PC-3 (cell line): ENCODE data around the gene ZFP14. TPM values are rescaled to one million over a fixed set of nuclear protein-coding genes. Genes with fewer than 3 reads are reported as not detected.

Experiments used
- ATAC-seq: fragments of 200-7000 bp; cut with Tn5 transposase; 2 replicates; pipeline ENCODE4 v1.9.1; 2020; ENCODE audit warnings: mild to moderate bottlenecking, moderate library complexity
- BruUV-seq: library from RNA; stranded (reverse); fragments of 400-500 nt; replicated peaks from 2 replicates; lab custom pipeline; 2021; lab: Mats Ljungman, UMichigan
- CTCF ChIA-PET: fragments of 300-600 bp; sonication (Branson Sonifier 250); formaldehyde crosslinking; loops from one replicate; lab custom pipeline; 2022; ENCODE audit warnings: antibody characterized with exemption; lab: Charles Lee
- POLR2A ChIA-PET: fragments of 300-600 bp; sonication (Branson Sonifier 250); formaldehyde crosslinking; loops from one replicate; lab custom pipeline; 2022; ENCODE audit warnings: antibody characterized with exemption; ENCODE audit not compliant: unreplicated experiment; lab: Charles Lee
- DNase-seq: peaks from one replicate; pipeline ENCODE4 v3.0.0-alpha.2; 2015
- H2AFZ ChIP-seq: fragments of 300-600 bp; sonication (generic); 2 replicates; pipeline ENCODE4 v1.6.0; 2016; ENCODE audit warnings: antibody characterized with exemption, low read length
- H3F3A ChIP-seq: fragments of 300-600 bp; sonication (generic); one replicate; pipeline ENCODE4 v1.6.0; 2017; ENCODE audit warnings: antibody characterized with exemption, low read length, control low read depth, mild to moderate bottlenecking; ENCODE audit not compliant: unreplicated experiment
- H3K27ac ChIP-seq: fragments of 300-600 bp; sonication (generic); 2 replicates; pipeline ENCODE4 v1.5.1; 2016; ENCODE audit warnings: mild to moderate bottlenecking, low read length
- H3K27me3 ChIP-seq: fragments of 300-600 bp; sonication (generic); 2 replicates; pipeline ENCODE4 v1.6.1; 2016; ENCODE audit warnings: low read length, mixed read lengths
- H3K36me3 ChIP-seq: fragments of 300-600 bp; sonication (generic); 2 replicates; pipeline ENCODE4 v1.6.1; 2016; ENCODE audit warnings: low read depth, mixed run types, low read length, mixed read lengths
- H3K4me1 ChIP-seq: fragments of 300-600 bp; sonication (generic); 2 replicates; pipeline ENCODE4 v1.5.1; 2016; ENCODE audit warnings: low read length; ENCODE audit not compliant: insufficient read depth
- H3K4me2 ChIP-seq: fragments of 300-600 bp; sonication (generic); 2 replicates; pipeline ENCODE4 v1.6.0; 2016; ENCODE audit warnings: low read length
- H3K4me3 ChIP-seq: fragments of 300-600 bp; sonication (generic); 2 replicates; pipeline ENCODE4 v1.5.1; 2016; ENCODE audit warnings: mild to moderate bottlenecking, low read length, mixed read lengths
- H3K79me2 ChIP-seq: fragments of 300-600 bp; sonication (generic); 2 replicates; pipeline ENCODE4 v1.6.1; 2017; ENCODE audit warnings: low read length, mixed read lengths
- H3K9ac ChIP-seq: fragments of 300-600 bp; sonication (generic); 2 replicates; pipeline ENCODE4 v1.6.0; 2016; ENCODE audit warnings: mild to moderate bottlenecking, low read length
- H3K9me2 ChIP-seq: fragments of 300-600 bp; sonication (generic); replicated peaks from 2 replicates; pipeline ENCODE4 v1.6.1; 2016; ENCODE audit warnings: mixed run types, low read length, mixed read lengths
- H3K9me3 ChIP-seq: fragments of 300-600 bp; sonication (generic); 2 replicates; pipeline ENCODE4 v1.6.1; 2016; ENCODE audit warnings: low read length, mixed read lengths
- H4K20me1 ChIP-seq: fragments of 300-600 bp; sonication (generic); 2 replicates; pipeline ENCODE4 v1.6.1; 2016; ENCODE audit warnings: low read length, mixed read lengths
- EZH2 ChIP-seq: fragments of 300-600 bp; sonication (generic); IDR thresholded peaks from one replicate; pipeline ENCODE4 v1.6.1; 2017; ENCODE audit warnings: antibody characterized with exemption, mild to moderate bottlenecking, low read length; ENCODE audit not compliant: unreplicated experiment
- EZH2phosphoT487 ChIP-seq: fragments of 300-600 bp; sonication (generic); IDR thresholded peaks from 2 replicates; pipeline ENCODE4 v1.6.1; 2018; ENCODE audit warnings: mild to moderate bottlenecking, antibody characterized with exemption, low read length, borderline replicate concordance
- intact Hi-C: fragments of 100-400 bp; cut with micrococcal nuclease; formaldehyde crosslinking; loops from 2 replicates; pipeline ENCODE4 v1.9.0; 2023
- total RNA-seq: library from RNA; depleted of rRNA; stranded (reverse); fragments of >200 nt; gene quantifications from 2 replicates; pipeline ENCODE4 v1.2.3, GENCODE V29; 2014
- TF ChIP-seq, protein P1 (sequence below): fragments of 300-600 bp; sonication (generic); conservative IDR thresholded peaks from 2 replicates; pipeline ENCODE4 v1.5.1; 2017; ENCODE audit warnings: antibody characterized with exemption, low read depth, mild to moderate bottlenecking, low read length

Gene ZFP14
- total RNA-seq, 1 experiment from 2014 or later: 0.73 TPM

GRCh38 chr19:36418287-36419001, 39.4 kb upstream of the ZFP14 start, which contains the start of gene ZFP82:
TSS of gene ZFP82 (minus strand) at chr19:36418644. CDS start at chr19:36409789, 8,855 bp downstream.
- peaks cover 9% of the 10 kb centered on the region; the same call in 1 of the 2 replicates for H3K79me2 ChIP-seq
- no peak within 1 kb of the TSS for H3K27ac ChIP-seq
- no peaks in the 10 kb centered on the region for H4K20me1 ChIP-seq
- peak within 1 kb of the TSS; percentile 49 for H3K9ac ChIP-seq
- BruUV-seq: no TSS peak
- no peak for TF ChIP-seq EZH2phosphoT487
- TF ChIP-seq EZH2: no peak
- TF ChIP-seq, protein P1, sequence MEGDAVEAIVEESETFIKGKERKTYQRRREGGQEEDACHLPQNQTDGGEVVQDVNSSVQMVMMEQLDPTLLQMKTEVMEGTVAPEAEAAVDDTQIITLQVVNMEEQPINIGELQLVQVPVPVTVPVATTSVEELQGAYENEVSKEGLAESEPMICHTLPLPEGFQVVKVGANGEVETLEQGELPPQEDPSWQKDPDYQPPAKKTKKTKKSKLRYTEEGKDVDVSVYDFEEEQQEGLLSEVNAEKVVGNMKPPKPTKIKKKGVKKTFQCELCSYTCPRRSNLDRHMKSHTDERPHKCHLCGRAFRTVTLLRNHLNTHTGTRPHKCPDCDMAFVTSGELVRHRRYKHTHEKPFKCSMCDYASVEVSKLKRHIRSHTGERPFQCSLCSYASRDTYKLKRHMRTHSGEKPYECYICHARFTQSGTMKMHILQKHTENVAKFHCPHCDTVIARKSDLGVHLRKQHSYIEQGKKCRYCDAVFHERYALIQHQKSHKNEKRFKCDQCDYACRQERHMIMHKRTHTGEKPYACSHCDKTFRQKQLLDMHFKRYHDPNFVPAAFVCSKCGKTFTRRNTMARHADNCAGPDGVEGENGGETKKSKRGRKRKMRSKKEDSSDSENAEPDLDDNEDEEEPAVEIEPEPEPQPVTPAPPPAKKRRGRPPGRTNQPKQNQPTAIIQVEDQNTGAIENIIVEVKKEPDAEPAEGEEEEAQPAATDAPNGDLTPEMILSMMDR: no peak
- ATAC-seq (peak; percentile 59), DNase-seq (peak; percentile 25)
- H3K9me3 ChIP-seq: no peaks in the 10 kb centered on the region
- POLR2A ChIA-PET: no interaction called here
- no peaks in the 10 kb centered on the region for H3K9me2 ChIP-seq
- peak within 1 kb of the TSS; percentile 57 for H3K4me2 ChIP-seq
- intact Hi-C loops: no loop called here
- no peaks in the 10 kb centered on the region for H3K36me3 ChIP-seq
- H3K4me3 ChIP-seq: peak within 1 kb of the TSS; percentile 63
- no peaks in the 10 kb centered on the region for H3F3A ChIP-seq
- peak within 1 kb of the TSS; percentile 80 for H2AFZ ChIP-seq
- H3K4me1 ChIP-seq: no peaks in the 10 kb centered on the region
- no peaks in the 10 kb centered on the region for H3K27me3 ChIP-seq
- CTCF ChIA-PET: no interaction called here

GRCh38 chr19:36417752-36418286, 38.8 kb upstream of the ZFP14 start:
- CTCF ChIA-PET: no interaction called here
- TSS peak; percentile 56 for BruUV-seq
- H3K4me2 ChIP-seq: peak overlapping the region; percentile 57
- no peak for ATAC-seq
- no peaks in the 10 kb centered on the region for H3K9me2 ChIP-seq
- no peaks in the 10 kb centered on the region for H3K27me3 ChIP-seq
- peak overlapping the region; percentile 80 for H2AFZ ChIP-seq
- intact Hi-C loops: no loop called here
- H3K36me3 ChIP-seq: no peaks in the 10 kb centered on the region
- H3K4me3 ChIP-seq: peak overlapping the region; percentile 63
- no peaks in the 10 kb centered on the region for H3F3A ChIP-seq
- H3K9ac ChIP-seq: peak overlapping the region; percentile 49
- no peaks in the 10 kb centered on the region for H4K20me1 ChIP-seq
- POLR2A ChIA-PET: no interaction called here
- no peak overlapping the region for H3K27ac ChIP-seq
- H3K4me1 ChIP-seq: no peaks in the 10 kb centered on the region
- no peaks in the 10 kb centered on the region for H3K9me3 ChIP-seq
- H3K79me2 ChIP-seq: peaks cover 9% of the 10 kb centered on the region; the same call in 1 of the 2 replicates
- no peak for DNase-seq
- TF ChIP-seq EZH2phosphoT487 (no peak), EZH2 (no peak)
- TF ChIP-seq, protein P1: no peak

DNA sequence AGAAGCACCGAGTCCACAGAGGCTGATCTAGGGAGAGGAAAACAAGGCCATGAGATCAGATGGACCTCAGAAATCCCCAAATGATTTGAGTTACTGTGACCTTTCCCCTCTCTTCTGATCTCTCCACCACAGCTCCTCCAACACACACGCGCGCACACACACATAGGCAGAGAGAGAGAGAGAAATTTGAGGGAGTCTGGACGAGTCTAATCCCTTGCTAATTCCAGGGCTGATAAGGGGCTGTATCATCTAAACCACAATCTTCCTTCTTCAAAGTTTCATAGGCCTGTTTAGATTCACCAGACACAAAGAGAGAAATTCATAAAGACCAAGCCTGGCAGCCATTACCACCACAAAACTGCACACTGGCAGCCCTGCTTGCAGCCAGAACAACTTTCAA, 30.8 kb upstream of the ZFP14 start:
- Histone ChIP-seq H3K4me2 (no peak overlapping the region), H4K20me1 (no peaks in the 10 kb centered on the region), H3K9me3 (no peaks in the 10 kb centered on the region), H3K9me2 (no peaks in the 10 kb centered on the region), H3K27ac (no peak overlapping the region), H3K4me3 (no peak overlapping the region), H3K4me1 (no peaks in the 10 kb centered on the region), H3F3A (no peaks in the 10 kb centered on the region), H2AFZ (no peak overlapping the region), H3K27me3 (no peaks in the 10 kb centered on the region), H3K36me3 (peaks cover 5% of the 10 kb centered on the region; the same call in 1 of the 2 replicates), H3K79me2 (no peaks in the 10 kb centered on the region), H3K9ac (no peak overlapping the region)
- TF ChIP-seq EZH2phosphoT487 (no peak), EZH2 (no peak)
- TF ChIP-seq, protein P1: no peak
- DNase-seq (no peak), ATAC-seq (no peak)
- no TSS peak for BruUV-seq
- POLR2A ChIA-PET: no interaction called here
- intact Hi-C loops: no loop called here
- CTCF ChIA-PET: no interaction called here
